Keratinocyte (primary cell): ENCODE data around the gene SRPRB. TPM values are rescaled to one million over a fixed set of nuclear protein-coding genes. Genes with fewer than 3 reads are reported as not detected.

Experiments
- DNase-seq: peaks from one replicate; pipeline ENCODE4 v3.0.0-alpha.2; 2011; ENCODE audit warnings: low read depth, missing footprints, low spot score
- FAIRE-seq: peaks from 2 replicates; lab custom pipeline; 2011; peaks lifted over from hg19 to GRCh38; lab: Jason Lieb, UNC
- H2AFZ ChIP-seq: 2 replicates; pipeline ENCODE4 v1.6.0; 2012; ENCODE audit warnings: low read length, control low read depth, inconsistent platforms; ENCODE audit not compliant: control insufficient read depth
- H3K27ac ChIP-seq: 2 replicates; pipeline ENCODE4 v1.5.1; 2011; ENCODE audit warnings: low read length; ENCODE audit not compliant: control insufficient read depth, insufficient read depth
- H3K27me3 ChIP-seq: 3 replicates; pipeline ENCODE4 v1.6.0; 2011; ENCODE audit warnings: low read length; ENCODE audit not compliant: control insufficient read depth, insufficient read depth; ENCODE audit errors: extremely low read depth
- H3K36me3 ChIP-seq, 2 experiments: 2 replicates in 1 of 2; 3 replicates in 1 of 2; pipeline ENCODE4 v1.5.1; 2011; ENCODE audit warnings: low read length in 2 of 2, mild to moderate bottlenecking in 1 of 2; ENCODE audit not compliant: control insufficient read depth in 2 of 2, insufficient read depth in 2 of 2; ENCODE audit errors: extremely low read depth in 1 of 2
- H3K4me1 ChIP-seq: 3 replicates; pipeline ENCODE4 v1.5.1; 2011; ENCODE audit warnings: low read length; ENCODE audit not compliant: control insufficient read depth, insufficient read depth; ENCODE audit errors: extremely low read depth
- H3K4me2 ChIP-seq: 3 replicates; pipeline ENCODE4 v1.6.0; 2011; ENCODE audit warnings: low read depth, low read length; ENCODE audit not compliant: control insufficient read depth, insufficient read depth; ENCODE audit errors: extremely low read depth
- H3K4me3 ChIP-seq, 3 experiments: fragments of 200-600 bp in 1 of 3; sonication (generic) in 1 of 3; 2 replicates in 2 of 3; 3 replicates in 1 of 3; pipeline ENCODE4 v1.5.1; 2011 to 2016; ENCODE audit warnings: low read length in 3 of 3, mild to moderate bottlenecking in 3 of 3, control low read depth in 2 of 3, inconsistent platforms in 1 of 3, low read depth in 1 of 3, mixed read lengths in 1 of 3, mixed run types in 1 of 3, moderate library complexity in 1 of 3; ENCODE audit not compliant: control insufficient read depth in 2 of 3, insufficient read depth in 2 of 3; ENCODE audit errors: extremely low read depth in 1 of 3
- H3K79me2 ChIP-seq: 2 replicates; pipeline ENCODE4 v1.6.0; 2012; ENCODE audit warnings: low read length; ENCODE audit not compliant: control insufficient read depth, insufficient read depth
- H3K9ac ChIP-seq: 3 replicates; pipeline ENCODE4 v1.6.0; 2011; ENCODE audit warnings: low read length; ENCODE audit not compliant: control insufficient read depth, insufficient read depth; ENCODE audit errors: extremely low read depth
- H3K9me1 ChIP-seq: 3 replicates; pipeline ENCODE4 v1.6.0; 2011; ENCODE audit warnings: low read length; ENCODE audit not compliant: control insufficient read depth, insufficient read depth; ENCODE audit errors: extremely low read depth
- H3K9me3 ChIP-seq: 2 replicates; pipeline ENCODE4 v1.5.1; 2012; ENCODE audit warnings: low read depth, low read length; ENCODE audit not compliant: control insufficient read depth
- H4K20me1 ChIP-seq: 3 replicates; pipeline ENCODE4 v1.6.0; 2011; ENCODE audit warnings: low read length; ENCODE audit not compliant: control insufficient read depth, insufficient read depth; ENCODE audit errors: extremely low read depth
- EZH2 ChIP-seq: IDR thresholded peaks from one replicate; pipeline ENCODE4 v1.6.1; 2012; ENCODE audit warnings: inconsistent platforms, mild to moderate bottlenecking, low read length, moderate library complexity
- dilution Hi-C: fragments of 300-500 bp; cut with MboI; formaldehyde crosslinking; loops from one replicate; pipeline ENCODE4 v1.7.0; 2020; ENCODE audit warnings: low sequenced_read_pairs; ENCODE audit not compliant: extremely low pct_ligation_motif_present
- polyA plus RNA-seq, 5 experiments: library from polyadenylated mRNA; depleted of rRNA in 3 of 5; stranded (reverse) in 3 of 5; stranded (forward) in 1 of 5; unstranded in 1 of 5; fragments of >200 nt; gene quantifications; 1 replicate in 1 of 5; 2 replicates in 3 of 5; 3 replicates in 1 of 5; pipeline versions ENCODE4 v1.2.1 to v1.2.3, GENCODE V29; 2011 to 2012; ENCODE audit warnings: missing spikeins in 2 of 5, low read depth in 1 of 5, low replicate concordance in 1 of 5
- TF ChIP-seq, protein P1 (sequence below), 3 experiments: IDR thresholded peaks in 1 of 3; conservative IDR thresholded peaks in 1 of 3; optimal IDR thresholded peaks in 1 of 3; 2 replicates in 2 of 3; 3 replicates in 1 of 3; pipeline versions ENCODE3 to v1.5.1; 2011; ENCODE audit warnings: low read length in 3 of 3, mild to moderate bottlenecking in 3 of 3, moderate library complexity in 2 of 3, control low read depth in 1 of 3, inconsistent platforms in 1 of 3; ENCODE audit not compliant: insufficient read depth in 2 of 3; ENCODE audit errors: extremely low read depth in 1 of 3

Gene SRPRB
- polyA plus RNA-seq, 1 donor (not counting 4 experiments of a cell fraction or from before 2014, with no cell fraction given), result 55.9 TPM

DNA sequence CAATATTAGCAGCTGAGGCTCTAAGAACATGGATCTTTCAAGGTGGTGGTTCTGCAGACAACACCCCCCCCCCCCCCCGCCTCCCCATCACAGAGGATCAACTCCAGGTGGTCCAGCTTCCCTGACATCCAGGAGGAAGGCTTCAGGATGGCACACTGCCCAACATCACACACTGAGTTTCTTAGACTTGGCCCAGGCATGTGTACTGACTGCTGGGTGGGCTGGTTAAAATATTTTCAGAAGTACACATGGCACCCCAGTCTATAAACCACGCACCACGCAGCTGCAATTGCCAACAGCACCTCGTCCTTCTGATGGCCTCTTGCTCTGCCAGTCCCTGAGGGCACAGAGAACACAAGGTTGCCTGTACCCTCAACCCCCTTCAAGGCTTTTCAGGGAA is 22.1 kb downstream of the SRPRB start:
- no peaks in the 10 kb centered on the region for H4K20me1 ChIP-seq
- H3K79me2 ChIP-seq, result no peaks in the 10 kb centered on the region
- no peaks in the 10 kb centered on the region for H3K9me3 ChIP-seq
- dilution Hi-C loops, result no loop called here
- DNase-seq, result no peak
- no peak for TF ChIP-seq EZH2
- TF ChIP-seq, protein P1, sequence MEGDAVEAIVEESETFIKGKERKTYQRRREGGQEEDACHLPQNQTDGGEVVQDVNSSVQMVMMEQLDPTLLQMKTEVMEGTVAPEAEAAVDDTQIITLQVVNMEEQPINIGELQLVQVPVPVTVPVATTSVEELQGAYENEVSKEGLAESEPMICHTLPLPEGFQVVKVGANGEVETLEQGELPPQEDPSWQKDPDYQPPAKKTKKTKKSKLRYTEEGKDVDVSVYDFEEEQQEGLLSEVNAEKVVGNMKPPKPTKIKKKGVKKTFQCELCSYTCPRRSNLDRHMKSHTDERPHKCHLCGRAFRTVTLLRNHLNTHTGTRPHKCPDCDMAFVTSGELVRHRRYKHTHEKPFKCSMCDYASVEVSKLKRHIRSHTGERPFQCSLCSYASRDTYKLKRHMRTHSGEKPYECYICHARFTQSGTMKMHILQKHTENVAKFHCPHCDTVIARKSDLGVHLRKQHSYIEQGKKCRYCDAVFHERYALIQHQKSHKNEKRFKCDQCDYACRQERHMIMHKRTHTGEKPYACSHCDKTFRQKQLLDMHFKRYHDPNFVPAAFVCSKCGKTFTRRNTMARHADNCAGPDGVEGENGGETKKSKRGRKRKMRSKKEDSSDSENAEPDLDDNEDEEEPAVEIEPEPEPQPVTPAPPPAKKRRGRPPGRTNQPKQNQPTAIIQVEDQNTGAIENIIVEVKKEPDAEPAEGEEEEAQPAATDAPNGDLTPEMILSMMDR (optimal IDR thresholded peaks at IDR 0.05 in 1 of 3, IDR thresholded peaks at IDR 0.05 in 1 of 3, conservative IDR thresholded peaks at IDR 0.05 in 1 of 3; ENCODE audit: extremely low read depth in 1 of 3, insufficient read depth in 2 of 3, low read length in 3 of 3), result no peak
- H3K27ac ChIP-seq, result no peak overlapping the region
- no peak overlapping the region for H3K9ac ChIP-seq
- FAIRE-seq, result no peak
- no peaks in the 10 kb centered on the region for H3K4me1 ChIP-seq
- H3K27me3 ChIP-seq, result no peaks in the 10 kb centered on the region
- H2AFZ ChIP-seq, result no peak overlapping the region
- no peak overlapping the region for H3K4me2 ChIP-seq
- H3K36me3 ChIP-seq, result peaks cover 1 to 11% of the 10 kb centered on the region in 2 experiments
- no peaks in the 10 kb centered on the region for H3K9me1 ChIP-seq
- no peak overlapping the region for H3K4me3 ChIP-seq

DNA sequence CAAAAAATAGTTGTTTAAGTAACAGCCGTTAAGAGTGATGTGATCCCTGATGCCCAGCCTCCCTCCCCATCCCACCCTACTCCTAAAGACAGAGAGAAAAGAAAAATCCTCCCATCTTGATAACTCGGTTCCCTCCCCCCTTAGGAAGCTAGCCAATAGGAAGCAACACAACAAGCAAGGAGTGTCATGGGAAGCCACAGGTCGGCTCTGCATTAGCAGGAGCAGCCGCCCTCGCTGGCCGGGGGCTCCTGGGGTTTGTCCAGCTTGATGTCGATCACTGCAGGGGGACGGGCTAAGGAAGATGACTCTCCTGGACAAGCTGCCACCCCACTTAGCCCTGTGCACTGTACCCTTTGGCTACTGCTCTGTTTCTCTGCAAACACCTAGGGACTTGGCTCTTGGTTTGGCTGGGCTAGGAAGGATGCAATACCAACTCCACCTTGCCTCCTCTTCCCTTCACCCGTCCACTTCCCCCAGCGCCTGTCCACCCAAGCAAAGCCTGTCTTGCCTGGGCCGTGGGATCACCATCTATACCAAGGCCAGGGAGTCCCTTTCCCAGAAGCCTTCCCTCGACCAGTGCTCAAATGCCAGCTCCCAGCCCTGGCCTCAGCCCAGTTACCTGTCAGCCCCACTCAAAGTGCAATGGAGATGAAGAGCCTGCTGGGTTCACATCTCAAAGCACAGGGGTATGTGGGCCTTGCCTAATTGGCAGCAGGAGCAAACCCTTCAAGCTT is 23.1 kb downstream of the SRPRB start:
- Histone ChIP-seq H2AFZ (no peak overlapping the region), H3K4me2 (no peak overlapping the region), H4K20me1 (no peaks in the 10 kb centered on the region), H3K79me2 (no peaks in the 10 kb centered on the region), H3K9ac (no peak overlapping the region), H3K4me3 (no peak overlapping the region), H3K4me1 (no peaks in the 10 kb centered on the region), H3K9me3 (no peaks in the 10 kb centered on the region), H3K27ac (no peak overlapping the region), H3K9me1 (no peaks in the 10 kb centered on the region), H3K36me3 (peaks cover 1 to 7% of the 10 kb centered on the region in 2 experiments), H3K27me3 (peaks cover 2% of the 10 kb centered on the region)
- DNase-seq (no peak), FAIRE-seq (no peak)
- TF ChIP-seq, protein P1 (optimal IDR thresholded peaks at IDR 0.05 in 1 of 3, IDR thresholded peaks at IDR 0.05 in 1 of 3, conservative IDR thresholded peaks at IDR 0.05 in 1 of 3; ENCODE audit: extremely low read depth in 1 of 3, insufficient read depth in 2 of 3, low read length in 3 of 3), result no peak
- no peak for TF ChIP-seq EZH2
- dilution Hi-C loops, result no loop called here
